Measurements from ENCODE around the gene PLEKHM2.

Gene PLEKHM2

GRCh38 chr1:15739745-15740144 lies 55.6 kb downstream of the PLEKHM2 start:
- H3K4me3 ChIP-seq (ENCODE audit: low read length), result no peak overlapping the region
- no peak for DNase-seq (ENCODE audit: low read depth)
- TF ChIP-seq, protein P1, sequence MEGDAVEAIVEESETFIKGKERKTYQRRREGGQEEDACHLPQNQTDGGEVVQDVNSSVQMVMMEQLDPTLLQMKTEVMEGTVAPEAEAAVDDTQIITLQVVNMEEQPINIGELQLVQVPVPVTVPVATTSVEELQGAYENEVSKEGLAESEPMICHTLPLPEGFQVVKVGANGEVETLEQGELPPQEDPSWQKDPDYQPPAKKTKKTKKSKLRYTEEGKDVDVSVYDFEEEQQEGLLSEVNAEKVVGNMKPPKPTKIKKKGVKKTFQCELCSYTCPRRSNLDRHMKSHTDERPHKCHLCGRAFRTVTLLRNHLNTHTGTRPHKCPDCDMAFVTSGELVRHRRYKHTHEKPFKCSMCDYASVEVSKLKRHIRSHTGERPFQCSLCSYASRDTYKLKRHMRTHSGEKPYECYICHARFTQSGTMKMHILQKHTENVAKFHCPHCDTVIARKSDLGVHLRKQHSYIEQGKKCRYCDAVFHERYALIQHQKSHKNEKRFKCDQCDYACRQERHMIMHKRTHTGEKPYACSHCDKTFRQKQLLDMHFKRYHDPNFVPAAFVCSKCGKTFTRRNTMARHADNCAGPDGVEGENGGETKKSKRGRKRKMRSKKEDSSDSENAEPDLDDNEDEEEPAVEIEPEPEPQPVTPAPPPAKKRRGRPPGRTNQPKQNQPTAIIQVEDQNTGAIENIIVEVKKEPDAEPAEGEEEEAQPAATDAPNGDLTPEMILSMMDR (conservative IDR thresholded peaks at IDR 0.05; ENCODE audit: low read depth, low read length), result peak; percentile 30

DNA sequence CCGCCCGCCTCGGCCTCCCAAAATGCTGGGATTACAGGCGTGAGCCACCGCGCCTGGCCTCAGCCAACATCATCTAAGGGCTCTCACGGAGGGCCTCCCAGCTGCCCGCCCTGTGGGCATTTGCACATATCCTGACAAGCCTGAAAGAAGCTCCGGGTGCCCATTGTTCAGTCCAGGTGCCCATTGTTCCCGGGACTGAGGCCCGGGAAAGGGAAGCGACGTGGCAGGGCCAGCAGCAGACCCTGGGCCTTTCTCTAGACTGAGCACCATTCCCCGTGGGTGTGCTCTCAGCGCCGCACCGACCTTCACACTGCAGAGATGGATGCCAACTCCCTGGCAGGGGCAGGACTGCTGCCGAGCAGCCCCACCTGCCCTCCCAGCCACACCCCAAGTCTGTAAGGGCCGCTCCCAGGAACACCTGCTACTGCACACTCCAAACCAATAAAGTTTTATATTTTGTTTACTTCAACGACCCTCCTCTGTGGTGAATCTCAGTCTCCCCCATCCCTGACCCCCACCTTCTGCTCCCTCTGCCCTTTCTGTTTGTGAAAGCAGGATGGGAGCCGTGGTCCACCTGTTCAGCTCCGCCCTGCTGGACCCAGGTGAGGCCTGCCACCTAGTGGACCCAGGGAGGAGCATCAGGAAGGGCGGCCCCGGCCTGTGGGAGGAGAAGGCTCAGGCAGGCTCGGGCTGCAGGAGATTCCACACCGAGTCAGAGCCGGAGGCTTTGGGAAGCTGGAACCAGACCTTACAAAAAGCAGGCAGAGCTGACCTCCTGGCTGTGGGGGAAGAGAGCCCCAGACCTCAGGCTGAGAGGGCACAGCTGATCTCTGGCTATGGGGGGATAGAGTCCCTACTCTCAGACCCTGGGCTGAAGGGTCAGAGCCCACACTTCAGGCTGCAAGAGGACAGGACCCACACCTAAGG lies 57.1 kb downstream of the PLEKHM2 start:
- no peak for DNase-seq (ENCODE audit: low read depth)
- no peak overlapping the region for H3K4me3 ChIP-seq (ENCODE audit: low read length)

DNA sequence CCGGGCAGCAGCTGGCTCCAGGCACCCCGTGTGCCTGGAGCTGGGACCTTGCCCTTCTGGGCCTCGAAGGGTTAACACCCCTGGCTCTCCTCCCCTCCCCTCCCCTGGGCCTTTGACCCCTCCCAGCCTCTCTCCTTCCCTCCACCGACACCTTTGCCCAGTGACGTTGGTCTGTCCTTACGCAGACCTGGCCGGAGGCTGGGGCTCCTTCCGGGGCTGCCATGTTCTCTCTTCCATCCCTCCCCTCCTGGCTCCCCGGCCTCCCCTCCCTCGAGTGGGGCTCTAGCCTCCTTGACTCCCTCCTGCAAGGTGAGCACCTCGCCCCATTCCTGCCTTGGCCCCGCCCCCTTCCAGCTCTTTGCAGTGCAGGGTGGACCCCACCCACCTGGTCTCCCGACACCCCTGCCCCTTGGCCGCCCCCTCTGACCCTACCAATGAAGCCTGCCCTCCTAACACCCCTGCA lies 58.2 kb downstream of the PLEKHM2 start, which contains the start of gene TMEM82:
Gene TMEM82 (plus strand): TSS at position 161 of the 463 bp plus-strand sequence. CDS start 61 bp downstream, at position 222.
- DNase-seq (ENCODE audit: low read depth), result no peak
- TF ChIP-seq, protein P1 (conservative IDR thresholded peaks at IDR 0.05; ENCODE audit: low read depth, low read length), result no peak
- H3K4me3 ChIP-seq (ENCODE audit: low read length), result no peak within 1 kb of the TSS

More for the DNA sequence above, 57.1 kb downstream of the PLEKHM2 start:
- TF ChIP-seq, protein P1 (conservative IDR thresholded peaks at IDR 0.05; ENCODE audit: low read depth, low read length), result peak; percentile 90

- H3K4me3 ChIP-seq (ENCODE audit: low read length), result no peak overlapping the region
- TF ChIP-seq, protein P1 (conservative IDR thresholded peaks at IDR 0.05; ENCODE audit: low read depth, low read length), result no peak
- no peak for DNase-seq (ENCODE audit: low read depth)
These were observed 60.1 kb downstream of the PLEKHM2 start for GRCh38 chr1:15744122-15744679.

- H3K4me3 ChIP-seq (ENCODE audit: low read length), result no peak overlapping the region
- DNase-seq (ENCODE audit: low read depth), result no peak
- TF ChIP-seq, protein P1 (conservative IDR thresholded peaks at IDR 0.05; ENCODE audit: low read depth, low read length), result no peak
These were observed 63.3 kb downstream of the PLEKHM2 start for GRCh38 chr1:15747378-15747777.

DNA sequence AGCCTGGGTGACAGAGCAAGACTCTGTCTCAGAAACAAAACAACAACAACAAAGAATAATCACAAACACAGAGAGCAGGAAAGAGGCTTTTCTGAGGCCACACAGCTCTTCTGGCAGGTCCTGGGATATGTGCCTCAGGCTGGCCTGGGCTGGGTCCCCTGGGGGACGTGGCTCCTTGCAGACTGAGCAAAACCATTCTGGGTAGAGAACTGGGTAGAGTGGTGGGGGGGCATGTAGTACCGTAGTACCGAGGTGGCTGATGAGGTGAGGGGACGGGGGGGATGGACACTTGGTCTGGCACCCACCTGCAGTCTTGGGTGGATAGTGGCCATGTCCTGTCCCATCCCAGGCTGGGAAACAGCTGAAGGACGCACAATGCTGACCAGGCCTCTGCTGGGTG lies 64.1 kb downstream of the PLEKHM2 start:
- H3K4me3 ChIP-seq (ENCODE audit: low read length), result no peak overlapping the region
- TF ChIP-seq, protein P1 (conservative IDR thresholded peaks at IDR 0.05; ENCODE audit: low read depth, low read length), result no peak
- no peak for DNase-seq (ENCODE audit: low read depth)

Data from retinal pigment epithelial cell (primary cell).